Measurements from ENCODE around the gene EYA3. TPM values are rescaled to one million over a fixed set of nuclear protein-coding genes. Genes with fewer than 3 reads are reported as not detected.

EYA3 gene
- total and polyA plus RNA-seq, 2 of the 4 experiments (the other 2 are of a cell fraction): 9.1 to 17.6 TPM

GRCh38 chr1:28021064-28021463, 67.3 kb downstream of the EYA3 start:
- ChIA-PET CTCF (interaction anchor here (1.1 kb wide), 1 partner anchor 9 kb away, joined by 5 read pairs; no protein-coding TSS in a partner anchor), POLR2A (ENCODE audit: unreplicated experiment) (no interaction called here)
- Histone ChIP-seq H3K36me3 (ENCODE audit: control insufficient read depth, insufficient read depth, low read length) (no peaks in the 10 kb centered on the region), H2AK5ac (ENCODE audit: low read depth, low read length) (no peak overlapping the region), H2BK20ac (ENCODE audit: low read depth, low read length) (no peak overlapping the region), H3K14ac (replicated peaks; ENCODE audit: low read depth, low read length) (peak overlapping the region; percentile 25; the same call in 1 of the 2 replicates), H3K79me1 (ENCODE audit: low read depth in 1 of 2, low read length in 2 of 2) (peaks cover 13 to 28% of the 10 kb centered on the region in 2 experiments), H3K4me1 (ENCODE audit: control insufficient read depth, insufficient read depth, low read length) (peaks cover 3% of the 10 kb centered on the region), H4K8ac (ENCODE audit: low read depth in 2 of 2, low read length in 2 of 2) (no peak overlapping the region), H3K23ac (ENCODE audit: low read depth, low read length) (peak overlapping the region; percentile 17; the same call in 1 of the 2 replicates), H3K4ac (ENCODE audit: low read depth, low read length) (no peak overlapping the region), H3K27me3 (ENCODE audit: control insufficient read depth, insufficient read depth, low read length) (no peaks in the 10 kb centered on the region), H3K9me1 (ENCODE audit: insufficient read depth, low read length) (peaks cover 2% of the 10 kb centered on the region; the same call in 1 of the 2 replicates), H3K18ac (ENCODE audit: low read depth, low read length) (no peak overlapping the region), H3K9ac (ENCODE audit: low read depth, low read length) (no peak overlapping the region), H3K4me2 (ENCODE audit: low read depth, low read length) (no peak overlapping the region), H3K4me3 (ENCODE audit: insufficient read depth, low read depth, low read length) (no peak overlapping the region), H2BK15ac (ENCODE audit: low read depth, low read length) (no peak overlapping the region), H4K91ac (ENCODE audit: insufficient read depth, low read depth, low read length) (no peak overlapping the region), H3K56ac (ENCODE audit: extremely low read depth, insufficient read depth, low read length) (no peak overlapping the region), H3K9me3 (ENCODE audit: control insufficient read depth, insufficient read depth, low read length) (no peaks in the 10 kb centered on the region), H3K27ac (ENCODE audit: insufficient read depth, low read length) (no peak overlapping the region), H2AFZ (replicated peaks; ENCODE audit: low read length, poor library complexity) (no peak overlapping the region), H4K5ac (ENCODE audit: low read depth, low read length) (no peak overlapping the region), H2BK120ac (ENCODE audit: low read depth, low read length) (no peak overlapping the region), H2AK9ac (replicated peaks; ENCODE audit: low read depth, low read length, poor library complexity) (no peak overlapping the region), H4K20me1 (ENCODE audit: insufficient read depth, low read length) (no peaks in the 10 kb centered on the region), H2BK5ac (ENCODE audit: low read depth, low read length, poor library complexity, severe bottlenecking) (peak overlapping the region; percentile 20)
- DNase-seq (no peak), ATAC-seq (ENCODE audit: low read depth) (no peak)
- 60% methylated on average over 1 of the region's 2 CpGs; no CpG with 5 or more reads in 1 of the 2 experiments for WGBS, 2 experiments (ENCODE audit: extremely low coverage in 2 of 2, insufficient read length in 1 of 2)
- no TSS peak for BruUV-seq (replicated peaks)
- intact Hi-C loops (cut with micrococcal nuclease) (no loop called here), dilution Hi-C loops (cut with HindIII; ENCODE audit: low sequenced_read_pairs, unreplicated experiment) (no loop called here), in situ Hi-C loops (cut with MboI; ENCODE audit: low sequenced_read_pairs) (no loop called here)
- TF ChIP-seq, protein P1, sequence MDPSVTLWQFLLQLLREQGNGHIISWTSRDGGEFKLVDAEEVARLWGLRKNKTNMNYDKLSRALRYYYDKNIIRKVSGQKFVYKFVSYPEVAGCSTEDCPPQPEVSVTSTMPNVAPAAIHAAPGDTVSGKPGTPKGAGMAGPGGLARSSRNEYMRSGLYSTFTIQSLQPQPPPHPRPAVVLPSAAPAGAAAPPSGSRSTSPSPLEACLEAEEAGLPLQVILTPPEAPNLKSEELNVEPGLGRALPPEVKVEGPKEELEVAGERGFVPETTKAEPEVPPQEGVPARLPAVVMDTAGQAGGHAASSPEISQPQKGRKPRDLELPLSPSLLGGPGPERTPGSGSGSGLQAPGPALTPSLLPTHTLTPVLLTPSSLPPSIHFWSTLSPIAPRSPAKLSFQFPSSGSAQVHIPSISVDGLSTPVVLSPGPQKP (IDR thresholded peaks at IDR 0.05; ENCODE audit: borderline replicate concordance, low read depth, low read length): no peak

All from IMR-90 (cell line).